GM19452 (cell line): ENCODE data around the gene KIRREL3.

Experiments
- ATAC-seq: cut with Tn5 transposase; IDR thresholded peaks from one replicate; pipeline ENCODE4 v1.9.1; 2021; ENCODE audit not compliant: unreplicated experiment

Gene KIRREL3

DNA sequence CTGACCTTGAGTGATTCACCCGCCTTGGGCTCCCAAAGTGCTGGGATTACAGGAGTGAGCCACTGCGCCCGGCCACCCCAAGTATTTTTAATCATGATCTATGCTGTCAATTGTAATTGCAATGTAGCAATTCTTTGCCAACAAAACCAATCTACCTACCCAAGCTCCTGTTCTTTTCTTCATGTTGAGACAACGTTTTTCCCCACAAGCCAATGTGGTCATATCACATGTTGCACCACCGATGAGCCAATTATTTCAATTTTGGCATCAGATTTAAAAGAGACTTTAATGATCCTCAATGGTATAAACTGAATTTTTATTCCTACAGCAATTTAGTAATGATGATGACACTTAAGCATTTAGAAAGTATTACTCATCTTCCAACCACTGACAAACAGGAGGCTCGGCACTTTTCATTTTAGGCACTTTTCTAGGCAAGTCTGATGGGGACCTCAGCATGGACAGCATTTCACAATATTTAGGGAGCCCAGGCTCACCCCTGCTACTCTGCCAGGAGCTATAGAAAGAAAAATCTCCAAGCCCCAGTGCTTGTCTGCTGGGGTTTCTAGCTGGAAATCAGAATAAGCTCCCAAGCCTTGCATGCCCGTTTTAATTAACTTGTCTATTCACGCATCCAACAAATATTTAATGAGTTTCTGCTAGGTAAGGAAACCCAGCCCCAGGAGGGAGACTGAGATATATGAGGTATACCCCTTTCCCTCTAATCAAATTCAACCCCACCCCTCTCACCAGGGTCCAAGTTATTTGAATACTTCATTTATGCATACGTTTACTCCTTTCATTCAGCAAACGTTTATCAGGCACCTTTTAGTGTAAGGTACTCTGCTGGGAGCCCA lies 353.6 kb downstream of the KIRREL3 start:
- no peak for ATAC-seq

DNA sequence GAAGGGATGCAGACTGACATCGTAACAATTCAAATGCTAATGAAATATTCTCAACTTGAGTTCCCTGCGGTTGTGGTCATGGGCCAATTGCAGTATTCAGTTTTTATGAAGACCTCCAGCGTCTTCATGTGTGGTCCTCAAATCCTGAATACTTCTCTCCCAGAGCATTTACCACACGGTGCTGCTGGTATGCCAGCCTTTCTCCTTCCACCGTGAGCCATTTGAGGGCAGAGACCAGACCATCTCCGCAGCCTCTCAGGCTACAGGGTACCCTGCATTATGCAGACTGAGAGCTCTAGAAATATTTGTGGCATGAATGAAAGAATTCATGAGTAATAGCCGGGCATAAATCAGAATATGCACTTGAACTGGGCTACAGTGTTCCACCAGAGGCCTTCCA lies 355.4 kb downstream of the KIRREL3 start:
- ATAC-seq: no peak

DNA sequence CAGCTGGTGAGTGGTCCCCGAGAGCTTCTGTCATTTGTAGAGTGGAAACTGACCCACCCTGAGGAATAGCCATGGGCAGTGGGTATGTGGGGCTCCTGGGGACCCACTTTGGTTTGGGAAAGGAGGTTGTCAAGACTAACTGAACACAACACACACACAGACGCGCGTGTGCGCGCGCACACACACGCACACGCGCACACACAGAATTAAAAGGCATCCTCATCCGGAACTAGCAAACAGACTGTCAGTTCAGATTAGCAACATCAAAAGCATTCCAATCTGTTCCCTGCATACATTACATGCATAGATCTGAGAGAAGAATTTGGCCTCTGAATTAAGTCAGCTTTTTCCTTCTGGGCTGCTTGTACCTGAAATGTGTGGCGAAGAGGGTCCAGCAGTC lies 360.4 kb downstream of the KIRREL3 start:
- ATAC-seq: no peak

DNA sequence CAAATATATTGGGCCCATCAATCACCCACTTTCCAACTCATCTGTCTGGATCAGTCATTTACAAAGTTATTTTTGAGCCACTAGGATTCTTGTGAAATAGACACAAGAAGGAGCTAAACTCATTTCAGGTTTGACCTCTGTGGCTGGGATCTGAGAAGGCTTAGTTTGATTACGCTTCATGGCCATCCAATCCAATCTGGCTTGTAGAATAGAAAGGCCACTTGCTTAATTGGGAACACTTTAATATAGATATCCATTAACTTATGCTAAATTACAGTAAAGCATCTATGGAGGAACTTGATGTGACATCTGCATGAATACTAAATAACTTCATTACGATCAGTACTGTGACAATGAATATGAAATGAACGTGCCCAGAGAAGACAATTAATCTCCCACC lies 360.9 kb downstream of the KIRREL3 start:
- no peak for ATAC-seq

DNA sequence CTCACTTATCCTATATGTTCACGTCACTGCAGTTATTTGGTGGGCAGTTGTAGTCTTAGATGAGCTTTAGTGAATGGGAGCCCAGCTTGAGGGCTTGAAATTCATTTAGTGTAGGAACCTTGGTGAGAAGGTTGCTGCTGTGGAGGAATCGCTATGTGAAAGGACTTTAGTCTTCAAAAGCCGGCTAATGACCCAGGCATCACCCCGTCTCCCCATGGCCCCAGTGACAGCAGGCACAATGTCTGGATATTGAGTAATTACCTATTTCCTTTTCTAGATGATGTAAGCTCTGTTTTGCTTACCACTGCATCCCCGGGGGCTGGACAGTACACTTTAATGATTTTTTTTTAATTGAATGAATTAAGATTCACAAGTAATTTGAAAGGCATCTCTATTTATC lies 361.9 kb downstream of the KIRREL3 start:
- no peak for ATAC-seq

DNA sequence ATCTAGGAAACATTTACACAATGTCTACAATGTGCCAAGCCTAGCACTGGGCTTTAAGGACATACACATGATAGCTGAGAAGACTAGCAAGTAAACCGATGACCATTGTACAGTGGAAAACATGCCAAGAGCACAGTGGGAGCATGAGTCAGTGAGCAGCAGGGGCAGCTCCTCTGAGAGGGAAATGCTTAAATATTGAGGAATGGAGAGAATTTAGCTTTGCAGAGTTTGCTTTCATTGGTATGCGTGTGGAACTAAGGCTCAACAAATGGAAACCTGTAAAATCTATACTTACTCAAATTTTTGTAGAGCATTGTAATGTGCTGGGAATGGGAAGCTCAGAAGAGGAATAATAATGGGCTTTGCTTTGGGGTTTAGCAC lies 362.8 kb downstream of the KIRREL3 start:
- no peak for ATAC-seq

DNA sequence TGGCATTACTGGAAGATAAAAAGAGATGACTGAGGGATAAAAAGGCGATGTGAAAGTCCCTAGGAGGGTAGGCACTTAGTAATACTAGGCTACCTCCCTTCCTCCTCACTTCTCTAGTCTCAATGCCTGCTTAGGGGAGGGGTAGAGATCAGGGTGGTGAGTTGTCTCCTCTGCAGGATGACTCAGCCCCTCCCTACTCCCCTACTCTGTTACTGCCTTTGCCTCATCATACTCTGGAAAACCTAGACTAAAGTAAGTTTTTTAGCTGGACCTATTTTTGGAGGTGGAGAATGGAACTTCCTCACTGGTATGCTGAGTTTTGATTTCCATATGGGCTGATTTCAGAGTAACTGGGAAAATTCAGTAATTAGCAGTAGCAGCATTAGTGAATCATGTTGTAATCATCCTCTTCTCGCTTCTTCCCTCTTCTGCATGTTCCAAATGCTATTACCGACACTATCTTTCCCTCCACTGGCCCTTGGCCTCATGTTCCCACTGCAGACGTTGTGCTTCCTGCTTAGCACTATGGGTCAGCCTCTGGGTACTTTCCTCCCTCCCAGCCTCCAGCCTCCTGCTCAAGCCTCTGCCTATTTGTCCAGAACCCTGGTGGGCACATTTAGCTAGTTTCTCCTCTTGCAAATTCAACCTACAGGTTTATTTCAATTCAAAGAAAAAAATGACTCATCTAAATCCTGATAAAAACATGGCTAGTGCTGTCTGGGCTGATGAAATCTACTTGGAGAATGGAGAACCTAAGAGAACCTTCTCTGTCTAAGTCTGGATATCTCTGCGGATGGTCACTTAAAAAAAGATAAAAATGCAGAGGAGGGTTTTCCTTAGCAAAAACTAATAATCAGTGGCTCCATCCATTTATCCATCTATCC lies 363.4 kb downstream of the KIRREL3 start:
- ATAC-seq: no peak

DNA sequence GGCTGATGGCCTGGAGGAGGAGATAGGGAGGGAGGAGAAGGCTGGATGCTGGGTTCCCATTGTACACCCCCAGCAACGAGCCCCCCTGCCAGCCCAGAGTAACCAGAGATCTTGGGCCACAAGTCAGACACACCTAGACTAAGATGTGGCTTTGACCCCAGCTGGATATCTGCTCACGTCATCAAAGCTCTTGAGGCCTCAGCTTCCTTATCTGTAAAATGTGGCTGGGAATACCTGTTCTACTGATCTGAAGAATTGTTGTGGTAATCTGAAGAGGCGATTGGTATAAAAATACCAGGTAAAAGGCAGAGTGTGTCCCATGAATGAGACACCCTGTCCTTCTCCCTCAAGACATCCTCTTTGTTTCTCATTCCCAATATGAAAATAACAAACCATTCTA lies 365.1 kb downstream of the KIRREL3 start:
- no peak for ATAC-seq

DNA sequence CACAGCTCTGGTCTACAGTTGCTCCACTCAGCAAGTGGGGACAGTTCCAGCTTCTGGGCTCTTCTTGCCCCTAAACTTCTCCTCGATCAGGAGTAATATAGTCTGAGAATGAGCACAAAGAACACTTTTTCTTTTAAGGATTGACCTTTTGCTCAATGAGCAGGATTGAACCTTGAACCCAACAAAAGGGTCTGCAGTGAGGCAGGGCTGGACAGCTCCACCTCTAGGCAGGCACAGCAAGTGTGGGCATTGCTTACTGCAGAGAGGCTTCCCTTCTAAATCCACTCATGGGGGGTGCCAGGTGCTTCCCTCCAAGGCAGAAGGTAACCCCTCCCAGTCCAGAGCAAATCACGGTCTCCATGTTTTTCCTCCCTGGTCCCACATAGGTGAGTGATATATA lies 365.6 kb downstream of the KIRREL3 start:
- no peak for ATAC-seq

DNA sequence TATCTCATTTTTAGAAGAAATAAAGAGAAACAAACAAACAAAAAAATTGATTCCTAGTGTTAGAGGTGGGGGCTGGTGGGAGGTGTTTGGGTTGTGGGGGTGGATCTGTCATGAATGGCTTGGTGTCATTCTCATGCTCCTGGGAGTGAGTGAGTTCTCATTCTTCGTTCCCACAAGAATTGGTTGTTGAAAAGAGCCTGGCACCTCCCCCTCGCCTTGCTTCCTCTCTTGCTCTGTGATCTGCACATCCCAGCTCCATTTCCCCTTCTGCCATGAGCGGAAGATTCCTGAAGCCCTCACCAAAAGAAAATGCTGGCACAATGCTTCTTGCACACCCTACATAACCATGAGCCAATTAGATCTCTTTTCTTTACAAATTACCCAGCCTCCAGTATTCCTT lies 367.2 kb downstream of the KIRREL3 start:
- ATAC-seq: no peak

DNA sequence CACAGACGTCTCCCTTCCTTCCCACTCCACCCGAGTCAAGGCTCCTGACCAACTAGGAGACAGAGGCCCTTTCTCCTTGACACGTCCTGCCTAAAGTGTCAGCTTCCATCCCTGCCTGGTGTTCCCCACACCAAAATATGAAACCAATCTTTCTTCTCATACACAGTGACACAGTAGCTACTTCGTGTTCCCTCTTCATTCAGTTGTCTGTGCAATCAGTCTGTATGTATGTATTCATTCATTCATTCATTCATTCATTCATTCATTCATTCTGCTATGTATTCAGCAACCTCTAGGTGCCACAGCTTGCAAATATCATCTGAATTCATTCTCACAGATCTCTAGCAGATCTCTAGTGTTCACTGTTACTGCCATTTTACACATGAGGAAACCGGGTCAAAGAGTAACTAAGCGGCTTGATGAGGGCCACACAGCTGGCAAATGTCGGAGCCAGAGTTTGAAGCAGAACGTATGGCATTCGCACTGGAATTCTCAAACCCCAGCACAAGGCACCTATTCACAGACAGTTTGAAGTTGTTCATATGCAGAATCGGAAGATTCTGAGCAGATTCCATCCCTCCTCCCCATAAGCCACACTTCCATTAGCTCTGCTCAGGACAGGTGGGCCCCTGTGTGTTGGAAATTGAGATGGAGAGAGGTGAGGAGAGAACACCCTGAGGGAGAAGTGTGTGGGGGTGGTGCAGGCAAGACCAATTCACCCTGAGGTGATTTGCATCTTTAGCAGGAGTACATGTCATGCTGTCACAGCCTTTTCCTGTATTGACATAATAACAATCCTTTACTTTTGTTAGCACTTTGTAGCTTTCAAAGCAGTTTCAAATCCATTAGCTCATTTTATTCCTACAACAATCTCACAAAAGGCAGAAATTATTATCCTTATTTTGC lies 369.4 kb downstream of the KIRREL3 start:
- no peak for ATAC-seq

DNA sequence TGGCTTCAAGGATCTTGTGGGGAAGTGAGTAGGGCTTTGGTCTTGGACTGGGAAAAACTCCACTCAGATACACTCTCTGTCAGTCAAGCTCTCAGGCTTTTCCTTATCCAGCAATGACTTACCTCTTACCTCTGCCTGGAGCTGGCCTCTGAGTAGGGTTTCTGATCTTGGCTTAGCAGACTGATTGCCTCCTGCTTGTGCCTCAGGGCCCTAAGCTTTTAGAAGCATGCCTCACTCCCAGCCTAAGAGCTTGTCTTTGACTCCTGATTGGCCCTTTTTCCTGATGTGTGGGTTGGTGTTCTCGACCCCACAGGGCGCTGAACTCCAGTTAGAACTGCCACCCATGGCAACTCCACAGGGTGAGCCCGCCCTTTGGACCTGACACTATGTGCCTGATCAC lies 370.1 kb downstream of the KIRREL3 start:
- ATAC-seq: no peak

DNA sequence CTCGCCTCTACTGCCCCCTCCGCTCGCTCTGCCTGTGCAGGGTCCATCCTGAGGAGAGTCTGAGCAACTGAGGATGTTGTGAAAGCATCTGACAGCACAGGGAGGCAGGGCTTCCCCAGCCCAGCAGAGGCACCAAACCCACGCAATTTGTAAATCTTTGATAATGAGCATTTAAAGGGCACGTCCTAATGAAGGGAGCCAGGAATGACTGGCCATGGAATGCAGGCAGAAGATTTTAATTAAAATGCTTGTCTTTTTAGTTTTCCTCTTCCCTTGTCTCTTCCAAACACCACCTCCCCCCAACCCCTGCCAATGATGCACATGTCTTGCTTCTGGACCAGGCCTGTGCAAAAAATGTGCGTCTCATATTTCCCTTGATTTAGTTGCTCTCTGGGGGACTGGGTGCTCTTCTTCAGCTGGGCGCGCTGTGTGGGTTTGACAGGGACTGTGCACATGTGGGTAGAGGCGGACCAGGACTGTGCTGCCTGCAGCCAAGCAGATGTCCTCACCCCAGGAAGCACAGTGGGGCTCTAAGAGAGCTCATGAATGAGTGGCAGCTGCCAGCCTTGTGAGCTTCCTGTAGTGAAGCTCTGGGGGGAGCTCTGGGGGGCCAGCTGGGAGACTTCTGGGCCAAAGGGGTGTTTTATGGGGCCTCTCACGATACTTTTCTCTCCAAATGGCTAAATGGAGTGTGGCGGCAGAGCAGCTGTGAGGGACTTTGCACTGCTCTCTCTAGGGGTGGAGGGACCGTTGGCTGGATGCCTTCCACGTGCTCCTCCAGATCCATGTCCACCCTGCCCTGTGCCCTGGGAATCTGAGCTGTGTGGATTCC lies 371.6 kb downstream of the KIRREL3 start:
- no peak for ATAC-seq

DNA sequence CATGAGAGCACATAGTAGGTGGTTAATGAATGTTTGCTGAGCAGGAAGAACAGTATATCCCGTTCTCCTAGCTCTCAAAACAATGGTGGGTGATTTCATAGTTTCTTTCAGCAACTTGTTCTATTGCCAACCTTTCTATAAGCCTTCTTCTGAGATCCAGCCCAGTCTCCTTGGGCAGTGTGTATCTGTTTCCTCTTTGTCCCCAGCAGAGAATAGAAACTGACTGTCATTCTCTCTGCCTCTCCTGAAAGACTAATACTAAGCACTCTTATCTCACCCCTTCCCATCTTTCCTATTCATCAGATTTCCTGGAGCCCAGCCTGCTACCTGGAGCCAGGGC lies 372.1 kb downstream of the KIRREL3 start:
- ATAC-seq: no peak

DNA sequence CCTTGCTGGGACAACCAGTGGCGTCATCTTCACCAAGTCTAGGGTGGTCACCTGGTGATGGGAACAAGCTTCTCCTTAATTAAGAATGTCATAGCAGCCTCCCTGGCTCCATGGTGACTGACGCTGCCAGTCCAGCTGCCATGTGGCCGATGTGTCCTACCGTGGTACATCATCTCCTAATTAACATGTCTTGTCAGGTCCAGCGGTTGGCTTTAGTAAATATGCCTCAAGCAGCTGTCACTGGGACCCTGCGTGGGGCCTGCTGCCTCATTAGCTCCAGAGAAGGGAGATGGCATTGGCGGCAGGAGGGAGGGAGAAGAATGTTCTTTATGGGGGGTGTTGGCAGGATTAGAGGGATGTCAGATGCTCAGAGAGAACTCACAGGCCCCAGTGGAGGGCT lies 373.1 kb downstream of the KIRREL3 start:
- ATAC-seq: no peak

DNA sequence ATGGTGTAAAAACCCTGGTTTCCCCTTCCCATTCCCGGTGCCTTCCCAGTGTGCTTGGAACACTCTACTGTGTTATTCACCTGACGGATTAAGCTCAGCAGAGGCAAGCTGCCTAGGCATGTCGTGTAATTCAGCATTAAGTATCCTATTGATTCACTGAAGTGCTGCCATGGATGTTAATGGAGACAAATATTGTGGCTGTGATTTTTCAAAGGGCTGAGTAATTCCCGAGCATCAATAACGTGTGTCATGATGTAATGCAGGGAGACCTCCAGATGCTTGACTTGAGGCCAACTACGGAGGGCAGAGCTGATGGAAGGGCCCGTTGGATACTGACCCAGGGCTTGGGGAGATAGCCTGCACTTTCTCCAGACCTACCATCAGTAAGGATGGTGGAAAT lies 376.1 kb downstream of the KIRREL3 start:
- no peak for ATAC-seq

DNA sequence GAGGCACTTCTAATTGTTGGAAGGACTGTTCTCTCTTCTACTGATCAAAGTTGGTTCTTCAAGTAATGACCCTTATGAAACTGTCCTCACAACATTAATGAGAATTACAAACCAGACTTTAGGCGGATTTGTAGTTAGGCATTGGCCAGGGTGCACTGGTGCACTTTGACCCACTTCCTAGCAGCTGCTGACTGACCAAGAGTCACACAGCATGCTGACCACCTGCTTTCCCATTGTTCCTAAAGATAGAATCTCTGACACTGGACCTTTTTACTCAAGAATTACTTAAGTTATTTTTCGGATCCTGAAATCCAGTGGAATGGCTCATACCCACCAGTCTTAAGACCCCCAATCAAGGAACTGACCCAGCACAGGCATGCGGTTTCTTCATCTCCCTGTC lies 381.1 kb downstream of the KIRREL3 start:
- no peak for ATAC-seq

DNA sequence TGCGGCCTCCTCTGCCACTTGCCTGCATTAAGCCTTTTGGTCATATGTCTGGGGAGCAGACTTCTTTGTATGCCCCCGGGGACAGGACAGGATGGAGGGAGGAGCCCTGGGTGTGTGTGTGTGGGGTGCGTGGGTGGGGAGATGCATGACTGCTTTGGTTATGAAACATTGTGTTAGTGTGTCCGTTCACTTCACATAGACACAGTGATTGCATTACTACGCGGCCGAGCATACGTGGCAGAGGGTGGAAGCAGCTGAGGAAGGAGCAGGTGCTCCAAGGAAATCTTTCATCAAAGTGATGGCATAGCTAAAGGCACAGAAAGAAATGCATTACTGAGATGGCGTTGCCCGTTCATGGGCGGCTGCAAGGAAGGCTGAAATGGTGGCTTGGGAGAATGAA lies 384.7 kb downstream of the KIRREL3 start:
- no peak for ATAC-seq

DNA sequence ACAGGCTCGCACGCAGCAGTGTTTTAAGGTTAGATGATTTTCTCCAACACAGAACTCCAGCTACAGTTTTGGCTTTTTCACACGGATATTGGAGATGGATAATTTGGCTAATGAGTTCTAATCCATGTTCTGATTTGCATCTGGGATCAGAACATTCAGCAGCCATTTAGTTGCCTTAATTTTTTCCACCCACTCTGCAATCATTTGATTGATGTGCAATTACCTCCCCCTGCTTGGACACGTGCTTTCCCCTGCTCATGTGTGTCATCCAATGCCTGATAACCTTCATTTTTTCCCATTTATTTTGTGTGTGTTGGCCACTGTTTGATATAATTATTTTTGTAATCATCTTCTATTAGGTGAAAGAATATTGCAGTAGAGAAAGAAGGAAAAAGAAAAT lies 387.3 kb downstream of the KIRREL3 start:
- no peak for ATAC-seq

DNA sequence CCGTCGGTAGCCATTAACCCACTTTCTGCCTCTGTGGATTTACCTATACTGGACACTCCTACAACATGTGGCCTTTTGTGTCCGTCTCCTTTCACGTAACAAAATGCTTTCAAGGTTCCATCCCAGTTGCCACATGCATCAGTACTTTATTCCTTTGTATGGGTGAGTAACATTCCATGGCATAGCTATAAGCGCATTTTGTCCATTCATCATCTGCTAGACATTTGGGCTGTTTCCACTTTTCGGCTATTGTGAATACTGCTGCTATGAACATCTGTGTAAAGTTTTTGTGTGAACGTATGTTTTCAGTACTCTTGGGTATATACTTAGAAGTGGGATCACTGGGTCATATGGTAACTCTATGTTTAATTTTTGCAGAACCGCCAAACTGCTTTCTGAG lies 387.9 kb downstream of the KIRREL3 start:
- no peak for ATAC-seq

DNA sequence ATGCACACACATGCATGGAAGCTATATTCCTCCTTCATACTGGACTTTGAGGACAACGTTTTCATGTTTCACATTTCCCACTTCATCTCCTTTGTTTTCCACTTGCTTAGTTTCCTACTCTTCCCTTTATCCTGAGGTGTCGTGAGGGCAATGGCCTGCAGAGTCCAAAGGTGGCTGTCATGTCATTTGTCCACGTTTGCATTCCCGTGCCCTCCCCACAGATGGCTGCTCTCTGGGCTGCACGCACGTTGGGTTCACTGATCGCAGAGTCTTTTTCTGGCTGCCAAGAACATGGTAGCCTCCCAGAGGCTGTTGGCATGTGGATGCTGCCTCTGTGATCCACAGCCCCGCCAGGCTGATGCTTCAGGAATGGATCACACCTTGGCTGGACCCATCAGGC lies 389.1 kb downstream of the KIRREL3 start:
- ATAC-seq: no peak
